ENCODE measurements around the gene DUS1L.

DNA sequence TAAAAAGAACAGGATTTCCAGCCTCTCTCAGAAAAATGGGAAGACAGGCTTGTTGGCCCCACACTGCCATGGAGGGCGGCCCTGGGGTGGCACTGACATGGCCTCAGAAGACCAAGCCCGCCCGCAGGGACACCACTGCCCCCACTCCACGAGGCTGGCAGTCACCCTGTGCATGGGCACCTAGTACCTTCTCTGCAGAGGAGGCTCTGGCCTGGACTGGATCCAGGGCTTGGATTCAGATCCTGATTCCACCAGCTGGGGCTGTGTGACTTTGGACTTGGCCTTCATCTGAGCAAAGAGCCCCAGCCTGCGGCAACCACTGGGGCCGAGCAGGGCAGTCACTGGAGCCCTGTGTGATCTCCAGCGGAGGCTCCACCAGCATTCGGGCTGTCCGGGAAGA, 49.3 kb upstream of the DUS1L start:
- TF ChIP-seq, protein P1, sequence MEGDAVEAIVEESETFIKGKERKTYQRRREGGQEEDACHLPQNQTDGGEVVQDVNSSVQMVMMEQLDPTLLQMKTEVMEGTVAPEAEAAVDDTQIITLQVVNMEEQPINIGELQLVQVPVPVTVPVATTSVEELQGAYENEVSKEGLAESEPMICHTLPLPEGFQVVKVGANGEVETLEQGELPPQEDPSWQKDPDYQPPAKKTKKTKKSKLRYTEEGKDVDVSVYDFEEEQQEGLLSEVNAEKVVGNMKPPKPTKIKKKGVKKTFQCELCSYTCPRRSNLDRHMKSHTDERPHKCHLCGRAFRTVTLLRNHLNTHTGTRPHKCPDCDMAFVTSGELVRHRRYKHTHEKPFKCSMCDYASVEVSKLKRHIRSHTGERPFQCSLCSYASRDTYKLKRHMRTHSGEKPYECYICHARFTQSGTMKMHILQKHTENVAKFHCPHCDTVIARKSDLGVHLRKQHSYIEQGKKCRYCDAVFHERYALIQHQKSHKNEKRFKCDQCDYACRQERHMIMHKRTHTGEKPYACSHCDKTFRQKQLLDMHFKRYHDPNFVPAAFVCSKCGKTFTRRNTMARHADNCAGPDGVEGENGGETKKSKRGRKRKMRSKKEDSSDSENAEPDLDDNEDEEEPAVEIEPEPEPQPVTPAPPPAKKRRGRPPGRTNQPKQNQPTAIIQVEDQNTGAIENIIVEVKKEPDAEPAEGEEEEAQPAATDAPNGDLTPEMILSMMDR (IDR thresholded peaks at IDR 0.05): no peak
- TF ChIP-seq POLR2A (IDR thresholded peaks at IDR 0.05): no peak

Measured in uterus (tissue), 2 donors.